Activated CD4-positive, alpha-beta T cell treated with anti-CD3 and anti-CD28 coated beads, Interleukin-2, amount 10 ng/mL, durations not matched to agents 7 days and 5 days (primary cell): ENCODE measurements around the gene TMEM14C. TPM values are rescaled to one million over a fixed set of nuclear protein-coding genes. Genes with fewer than 3 reads are reported as not detected.

Source experiments
- CTCF ChIA-PET: fragments of 350-600 bp; sonication (Branson Sonifier 250); formaldehyde crosslinking; loops from one replicate; lab custom pipeline; 2021; ENCODE audit warnings: antibody characterized with exemption; lab: Charles Lee
- POLR2A ChIA-PET: fragments of 350-600 bp; sonication (Branson Sonifier 250); formaldehyde crosslinking; loops from one replicate; lab custom pipeline; 2021; ENCODE audit warnings: antibody characterized with exemption; lab: Charles Lee
- DNase-seq: peaks from one replicate; pipeline ENCODE4 v3.0.0-alpha.2; 2020
- H3K27ac Mint-ChIP-seq: one replicate; pipeline ENCODE4 v1.8.0; 2021; ENCODE audit warnings: mild to moderate bottlenecking, moderate library complexity, mixed read lengths
- H3K27me3 Mint-ChIP-seq: one replicate; pipeline ENCODE4 v1.8.0; 2021; ENCODE audit warnings: mixed read lengths
- H3K36me3 Mint-ChIP-seq: one replicate; pipeline ENCODE4 v1.8.0; 2021; ENCODE audit warnings: low read depth, mixed read lengths
- H3K4me1 Mint-ChIP-seq: one replicate; pipeline ENCODE4 v1.8.0; 2021; ENCODE audit warnings: mixed read lengths
- H3K4me3 Mint-ChIP-seq: one replicate; pipeline ENCODE4 v1.8.0; 2021; ENCODE audit warnings: mild to moderate bottlenecking, moderate library complexity, mixed read lengths
- H3K9me3 Mint-ChIP-seq: one replicate; pipeline ENCODE4 v1.8.0; 2021; ENCODE audit warnings: mixed read lengths
- total RNA-seq, 2 experiments: library from RNA; stranded (reverse); gene quantifications; one replicate each; pipeline ENCODE4 v1.2.3, GENCODE V29; 2021

The TMEM14C gene
- total RNA-seq, result 10 to 100 TPM; 65.6 to 66.6 TPM

DNA sequence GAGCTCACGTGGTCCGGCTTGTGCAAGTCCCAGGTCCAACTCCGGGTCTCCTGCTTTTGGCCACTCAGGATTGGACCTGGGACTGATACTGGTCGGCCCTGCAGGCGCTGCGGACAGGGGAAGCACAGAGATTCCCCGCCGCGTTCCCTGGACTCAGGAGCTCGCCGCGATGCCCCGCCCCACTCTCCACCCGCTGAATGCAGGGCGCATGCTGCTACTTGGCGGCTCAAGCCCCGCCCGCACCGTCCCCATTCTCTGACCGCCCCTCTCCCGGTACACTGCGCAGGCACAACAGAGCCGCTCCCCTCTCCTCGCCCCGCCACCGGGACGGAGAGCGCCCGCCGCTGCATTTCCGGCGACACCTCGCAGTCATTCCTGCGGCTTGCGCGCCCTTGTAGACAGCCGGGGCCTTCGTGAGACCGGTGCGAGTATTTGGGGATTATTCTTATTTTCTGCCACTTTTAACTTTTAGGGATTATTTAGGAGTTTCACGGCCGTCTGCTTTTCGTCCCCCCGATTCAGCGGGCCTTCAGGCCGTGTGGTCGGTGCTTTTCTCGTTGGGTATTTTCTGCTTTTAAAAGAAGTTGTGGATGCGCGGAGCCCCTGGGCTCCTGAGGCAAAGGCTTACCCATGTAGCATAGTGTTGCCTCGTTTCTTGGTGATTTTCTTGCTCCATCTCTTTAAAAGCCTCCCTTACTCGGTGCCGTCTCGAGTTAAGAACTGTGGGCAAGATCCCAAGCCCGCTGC, at the start of gene TMEM14C:
Gene TMEM14C, plus strand, starts transcription at position 251 of the 747 bp plus-strand sequence. CDS start 1,544 bp downstream, outside the sequence.
- Mint-ChIP-seq H3K36me3 (peaks cover 40% of the 10 kb centered on the region), H3K27ac (peak within 1 kb of the TSS; percentile 97), H3K9me3 (peaks cover 13% of the 10 kb centered on the region), H3K4me1 (peaks cover 67% of the 10 kb centered on the region), H3K27me3 (no peaks in the 10 kb centered on the region), H3K4me3 (peak within 1 kb of the TSS; percentile 95)
- peak; percentile 86 for DNase-seq
- POLR2A ChIA-PET, result no interaction called here
- CTCF ChIA-PET, result interaction anchor here (0.8 to 3.2 kb wide), 5 partner anchors 10 to 370 kb away, joined by 3 to 13 read pairs (median 5); partner anchors contain the start of genes C6orf52, PAK1IP1 and SMIM13

DNA sequence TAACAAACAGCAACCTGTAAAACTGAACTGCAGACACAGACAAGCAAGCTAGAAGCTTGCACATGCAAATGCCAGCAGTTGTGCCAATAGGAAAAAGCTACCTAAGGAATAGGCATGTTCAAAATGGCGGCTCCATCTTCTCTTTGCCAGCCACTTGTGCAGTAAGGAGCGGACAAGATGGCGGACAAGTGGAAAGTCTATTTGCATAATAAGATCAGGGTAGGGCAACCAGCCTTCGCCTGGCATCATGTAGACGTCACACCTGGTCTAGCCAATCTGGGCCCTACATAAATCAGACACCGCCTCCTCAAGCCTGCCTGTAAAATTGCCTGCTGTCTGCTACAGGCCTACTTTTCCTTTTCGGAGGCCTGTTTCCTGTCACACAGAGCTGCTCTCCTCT, 46.5 kb upstream of the TMEM14C start:
- CTCF ChIA-PET, result no interaction called here
- no peak overlapping the region for H3K27ac Mint-ChIP-seq

DNA sequence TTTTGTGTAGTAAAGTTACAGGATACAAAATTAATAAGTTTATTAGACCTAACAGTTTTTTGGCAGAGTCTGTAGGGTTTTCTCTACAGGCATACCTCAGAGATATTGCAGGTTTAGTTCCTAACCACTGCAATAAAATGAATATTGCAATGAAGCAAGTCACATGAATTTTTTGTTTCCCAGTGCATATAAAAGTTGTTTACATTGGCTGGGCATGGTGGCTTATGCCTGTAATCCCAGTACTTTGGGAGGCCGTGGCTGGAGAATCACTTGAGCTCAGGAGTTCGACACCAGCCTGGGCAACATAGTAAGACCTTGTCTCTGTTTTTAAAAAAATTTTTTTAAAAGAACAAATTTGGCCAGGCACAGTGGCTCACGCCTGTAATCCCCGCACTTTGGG, 44.4 kb upstream of the TMEM14C start:
- Mint-ChIP-seq H3K27me3 (peaks cover 2% of the 10 kb centered on the region), H3K4me3 (no peak overlapping the region), H3K36me3 (no peaks in the 10 kb centered on the region), H3K4me1 (peaks cover 11% of the 10 kb centered on the region), H3K27ac (no peak overlapping the region), H3K9me3 (peaks cover 7% of the 10 kb centered on the region)
- no peak for DNase-seq
- ChIA-PET CTCF (no interaction called here), POLR2A (no interaction called here)

More for the DNA sequence above, 46.5 kb upstream of the TMEM14C start:
- H3K4me1 Mint-ChIP-seq, result no peaks in the 10 kb centered on the region
- peaks cover 5% of the 10 kb centered on the region for H3K27me3 Mint-ChIP-seq
- no peak for DNase-seq
- POLR2A ChIA-PET, result no interaction called here
- H3K9me3 Mint-ChIP-seq, result no peaks in the 10 kb centered on the region
- no peak overlapping the region for H3K4me3 Mint-ChIP-seq
- no peaks in the 10 kb centered on the region for H3K36me3 Mint-ChIP-seq

DNA sequence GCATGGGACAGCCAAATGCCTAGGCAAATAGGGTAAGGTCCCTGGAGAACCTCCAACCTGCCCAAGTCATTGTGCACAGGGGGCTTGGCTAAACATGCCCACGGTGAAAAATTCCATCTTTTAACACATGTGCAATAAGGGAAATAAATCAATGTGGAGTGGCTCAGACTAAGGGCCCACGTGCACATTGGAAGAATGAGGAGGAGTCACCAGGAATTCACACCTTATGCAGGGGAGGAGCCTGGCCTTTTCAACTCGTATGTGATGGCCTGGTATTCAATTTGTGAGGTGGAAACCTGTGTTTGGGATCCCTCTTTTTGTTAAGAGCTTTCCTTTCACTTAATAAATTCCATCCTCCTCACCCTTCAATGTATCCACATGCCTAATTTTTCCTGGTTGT, 41.1 kb upstream of the TMEM14C start:
- H3K36me3 Mint-ChIP-seq, result no peaks in the 10 kb centered on the region
- H3K9me3 Mint-ChIP-seq, result peaks cover 7% of the 10 kb centered on the region
- H3K27me3 Mint-ChIP-seq, result peaks cover 9% of the 10 kb centered on the region
- CTCF ChIA-PET, result no interaction called here
- no peak for DNase-seq
- peak overlapping the region; percentile 29 for H3K27ac Mint-ChIP-seq
- peaks cover 30% of the 10 kb centered on the region for H3K4me1 Mint-ChIP-seq
- H3K4me3 Mint-ChIP-seq, result no peak overlapping the region
- POLR2A ChIA-PET, result no interaction called here

DNA sequence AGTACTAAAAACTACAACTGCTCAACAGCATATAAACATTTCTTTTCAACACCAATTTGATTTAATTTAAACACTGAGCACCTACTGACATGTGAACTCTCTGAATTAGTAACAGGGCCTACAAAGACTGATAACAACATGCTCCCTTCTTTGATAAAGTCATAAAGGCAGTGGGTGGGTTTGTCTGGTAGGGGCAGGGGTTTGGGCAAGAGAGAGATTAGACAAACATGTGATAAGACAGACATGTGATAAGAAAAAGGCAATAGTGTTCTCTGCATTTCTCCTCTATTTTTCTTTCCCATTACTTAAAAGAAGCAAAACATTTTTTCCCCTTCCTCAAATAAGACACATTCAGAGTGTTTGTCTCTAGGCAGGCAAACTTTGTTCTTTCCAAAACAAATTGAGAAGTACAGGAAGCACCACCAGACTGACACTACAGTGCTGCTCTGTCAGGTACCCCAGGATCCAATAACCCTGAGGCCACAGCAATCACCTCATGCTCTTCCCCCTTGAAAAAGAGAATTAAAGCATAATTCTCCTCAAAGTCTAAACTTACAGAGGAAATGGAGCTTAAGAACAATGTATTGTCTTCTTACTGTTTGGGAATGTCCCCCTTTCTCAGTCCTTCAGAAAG, 40.4 kb upstream of the TMEM14C start:
- ChIA-PET CTCF (no interaction called here), POLR2A (no interaction called here)
- Mint-ChIP-seq H3K9me3 (peaks cover 7% of the 10 kb centered on the region), H3K4me3 (no peak overlapping the region), H3K27ac (no peak overlapping the region), H3K27me3 (peaks cover 13% of the 10 kb centered on the region), H3K4me1 (peaks cover 30% of the 10 kb centered on the region), H3K36me3 (no peaks in the 10 kb centered on the region)
- no peak for DNase-seq

DNA sequence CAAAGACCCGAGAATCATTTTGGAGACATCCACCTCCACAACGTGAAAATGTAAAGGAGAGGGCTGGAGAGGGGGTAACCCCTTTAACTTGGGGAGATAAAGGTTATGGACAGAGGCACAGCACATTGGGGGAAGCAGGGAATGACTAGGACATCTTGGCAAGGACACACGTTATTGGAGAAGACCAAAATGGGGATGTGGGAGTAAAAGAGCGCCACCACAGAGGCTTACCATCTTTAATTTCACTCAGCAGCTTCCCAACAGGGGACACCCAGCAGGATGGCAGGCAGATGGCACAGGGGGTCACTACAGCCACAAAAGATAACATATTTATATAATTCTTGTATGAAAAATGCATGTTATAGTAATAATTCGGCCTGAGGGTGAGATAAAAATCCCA, 38.3 kb upstream of the TMEM14C start:
- H3K27ac Mint-ChIP-seq, result no peak overlapping the region
- no peaks in the 10 kb centered on the region for H3K36me3 Mint-ChIP-seq
- ChIA-PET CTCF (no interaction called here), POLR2A (no interaction called here)
- H3K4me3 Mint-ChIP-seq, result no peak overlapping the region
- H3K4me1 Mint-ChIP-seq, result peaks cover 30% of the 10 kb centered on the region
- DNase-seq, result no peak
- H3K9me3 Mint-ChIP-seq, result peaks cover 7% of the 10 kb centered on the region
- peaks cover 14% of the 10 kb centered on the region for H3K27me3 Mint-ChIP-seq

DNA sequence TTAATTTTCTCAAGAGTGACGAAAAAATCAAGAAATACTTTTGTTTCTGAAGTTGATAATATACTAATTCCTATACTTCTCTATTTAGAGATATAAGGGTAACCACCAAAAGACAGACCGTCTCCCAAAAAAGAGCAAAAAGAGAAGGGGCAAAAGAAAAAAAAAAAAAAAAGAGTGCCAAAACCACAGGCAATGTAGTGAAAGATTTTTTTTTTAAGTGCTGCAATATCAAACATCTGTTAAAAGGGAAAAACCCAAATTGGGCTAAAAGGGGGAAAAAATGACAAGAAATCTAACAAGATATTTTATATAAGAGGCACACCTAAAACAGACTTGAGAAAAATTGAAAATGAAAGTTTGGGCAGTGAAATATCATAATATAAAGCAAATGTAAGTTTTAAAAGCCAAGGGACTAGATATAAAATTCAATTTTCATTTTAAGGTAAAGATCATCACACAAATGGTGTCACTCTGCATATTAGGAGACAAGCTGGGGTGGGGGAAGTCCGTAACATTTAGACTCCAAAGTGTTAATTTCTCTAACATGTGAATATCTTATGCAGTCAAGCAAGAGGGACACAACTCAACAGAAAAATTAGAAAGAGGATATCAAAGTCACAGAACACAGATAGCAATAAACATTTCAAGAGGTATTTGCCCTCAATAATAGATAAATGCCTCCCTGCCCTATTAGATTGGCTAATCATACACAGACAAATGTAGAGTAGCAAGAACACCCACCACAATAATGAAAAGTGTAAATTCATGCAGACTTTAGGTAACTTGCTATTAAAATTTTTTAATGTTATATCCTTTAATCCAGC, 37.6 kb upstream of the TMEM14C start:
- Mint-ChIP-seq H3K4me3 (no peak overlapping the region), H3K27ac (no peak overlapping the region), H3K36me3 (no peaks in the 10 kb centered on the region), H3K27me3 (peaks cover 12% of the 10 kb centered on the region), H3K9me3 (peaks cover 7% of the 10 kb centered on the region), H3K4me1 (peaks cover 30% of the 10 kb centered on the region)
- ChIA-PET POLR2A (interaction anchor here (0.5 kb wide), 1 partner anchor 137 kb away, joined by 7 read pairs; no protein-coding TSS in a partner anchor), CTCF (no interaction called here)
- no peak for DNase-seq

DNA sequence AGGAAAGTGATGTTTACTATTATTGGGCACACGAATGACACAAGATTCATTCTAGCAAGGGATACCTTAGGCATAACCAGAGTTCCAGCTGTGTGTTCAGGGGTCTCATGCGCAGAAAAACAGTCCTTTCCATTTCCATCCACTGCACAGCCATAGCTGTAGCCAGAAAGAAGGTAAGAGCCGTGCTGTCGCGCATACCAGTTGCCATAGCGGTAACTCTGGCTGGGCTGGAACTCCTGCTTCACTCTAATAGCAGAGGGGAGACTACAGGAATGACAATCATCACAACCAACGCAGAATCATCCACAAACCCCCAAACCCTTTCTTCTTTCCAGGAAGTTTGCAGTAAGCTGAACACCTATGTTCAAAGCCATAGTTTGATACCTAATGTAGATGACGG, 36.0 kb upstream of the TMEM14C start:
- H3K4me1 Mint-ChIP-seq, result peaks cover 30% of the 10 kb centered on the region
- peaks cover 12% of the 10 kb centered on the region for H3K27me3 Mint-ChIP-seq
- peaks cover 5% of the 10 kb centered on the region for H3K9me3 Mint-ChIP-seq
- CTCF ChIA-PET, result no interaction called here
- H3K4me3 Mint-ChIP-seq, result no peak overlapping the region
- DNase-seq, result no peak
- no peaks in the 10 kb centered on the region for H3K36me3 Mint-ChIP-seq
- no peak overlapping the region for H3K27ac Mint-ChIP-seq
- POLR2A ChIA-PET, result no interaction called here

DNA sequence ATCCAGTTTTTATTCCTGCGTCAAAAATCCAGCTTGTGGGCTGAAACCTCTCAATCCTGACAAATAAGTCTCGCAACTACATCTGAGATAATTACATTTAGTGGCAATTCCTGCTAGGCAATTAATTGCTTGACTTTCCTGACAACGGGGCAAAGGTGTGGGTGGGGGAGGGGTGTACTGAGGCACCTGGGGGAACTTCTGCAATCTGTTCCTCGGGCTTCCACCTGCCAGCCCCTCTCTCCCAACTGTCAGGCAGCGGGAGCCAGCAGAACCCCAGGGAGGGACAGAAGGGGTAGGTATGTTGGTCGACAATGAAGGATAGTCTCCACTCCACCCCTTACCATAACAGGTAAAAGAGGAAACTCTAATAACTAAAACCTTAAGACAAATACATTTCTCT, 35.3 kb upstream of the TMEM14C start:
- ChIA-PET POLR2A (no interaction called here), CTCF (interaction anchor here (0.6 kb wide), 1 partner anchor 20 kb away, joined by 3 read pairs; no protein-coding TSS in a partner anchor)
- Mint-ChIP-seq H3K9me3 (no peaks in the 10 kb centered on the region), H3K4me3 (no peak overlapping the region), H3K36me3 (no peaks in the 10 kb centered on the region), H3K27me3 (peaks cover 12% of the 10 kb centered on the region), H3K27ac (no peak overlapping the region), H3K4me1 (peaks cover 27% of the 10 kb centered on the region)
- no peak for DNase-seq

DNA sequence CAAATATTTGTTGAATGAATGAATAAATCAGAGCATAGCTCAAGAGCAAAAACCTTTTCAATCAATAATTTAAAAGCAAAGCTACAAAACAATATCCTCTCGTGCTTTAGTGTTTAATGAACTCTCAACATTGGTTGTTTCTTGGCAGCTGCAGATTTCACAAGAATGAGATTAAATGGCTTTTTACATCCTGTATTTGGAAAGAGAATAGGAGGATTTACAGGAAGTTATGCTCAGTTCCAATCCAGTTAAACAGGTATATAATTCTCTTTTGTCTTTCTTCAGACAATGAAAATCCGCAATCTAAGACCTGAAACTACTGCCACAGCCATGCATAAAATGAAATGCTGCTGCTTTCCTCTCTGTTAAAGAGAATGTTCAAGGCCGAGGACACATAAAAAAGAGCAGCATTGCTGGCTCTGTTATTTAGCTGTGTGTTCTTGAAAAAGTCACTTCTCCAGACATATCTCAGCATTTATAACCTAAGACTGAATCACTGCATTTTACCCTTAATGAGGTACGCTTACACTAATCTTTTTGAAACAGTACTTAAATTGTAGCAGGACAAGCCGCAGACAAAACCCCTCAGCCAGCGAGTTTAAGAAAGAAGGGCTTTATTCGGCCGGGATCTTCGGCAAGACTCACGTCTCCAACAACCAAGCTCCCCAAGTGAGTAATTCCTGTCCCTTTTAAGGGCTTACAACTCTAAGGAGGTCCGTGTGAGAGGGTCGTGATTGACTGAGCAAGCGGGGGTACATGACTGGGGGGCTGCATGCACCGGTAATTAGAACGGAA, 32.0 kb upstream of the TMEM14C start:
- Mint-ChIP-seq H3K4me1 (peaks cover 22% of the 10 kb centered on the region), H3K27ac (no peak overlapping the region), H3K27me3 (peaks cover 10% of the 10 kb centered on the region), H3K4me3 (no peak overlapping the region), H3K9me3 (no peaks in the 10 kb centered on the region), H3K36me3 (peaks cover 6% of the 10 kb centered on the region)
- CTCF ChIA-PET, result interaction anchor here (0.6 kb wide), 1 partner anchor 549 kb away, joined by 3 read pairs; no protein-coding TSS in a partner anchor
- POLR2A ChIA-PET, result no interaction called here
- no peak for DNase-seq

DNA sequence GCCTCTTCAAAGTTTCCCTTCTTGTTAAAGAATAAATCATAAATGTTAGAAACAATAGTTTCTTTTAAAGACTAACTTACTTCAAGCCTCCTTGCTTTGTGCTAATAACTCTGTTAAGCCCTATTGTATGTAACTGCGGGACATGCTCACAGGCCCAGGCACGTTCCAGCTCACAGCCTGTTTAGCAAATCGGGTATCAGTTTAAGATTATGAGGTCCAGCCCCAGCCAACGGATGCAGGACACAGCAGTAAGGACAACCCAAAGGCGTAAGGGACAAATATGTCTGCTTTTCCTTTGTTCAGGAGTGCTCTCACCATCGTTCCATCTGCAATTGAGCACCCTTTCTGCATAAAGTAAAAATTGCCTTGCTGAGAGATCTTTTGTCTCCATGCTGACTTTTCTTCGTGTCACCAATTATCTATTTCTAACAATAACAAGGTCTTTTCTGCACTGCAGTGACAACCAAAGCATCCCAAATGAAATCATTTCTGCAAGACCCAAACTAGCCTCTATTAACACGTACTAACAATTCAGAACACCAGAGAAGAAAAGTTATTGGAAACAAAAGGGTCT, 29.8 kb upstream of the TMEM14C start:
- H3K9me3 Mint-ChIP-seq, result no peaks in the 10 kb centered on the region
- DNase-seq, result no peak
- H3K36me3 Mint-ChIP-seq, result peaks cover 14% of the 10 kb centered on the region
- H3K27ac Mint-ChIP-seq, result peak overlapping the region; percentile 100
- H3K27me3 Mint-ChIP-seq, result no peaks in the 10 kb centered on the region
- peak overlapping the region; percentile 91 for H3K4me3 Mint-ChIP-seq
- ChIA-PET CTCF (no interaction called here), POLR2A (no interaction called here)
- peaks cover 36% of the 10 kb centered on the region for H3K4me1 Mint-ChIP-seq
